Measurements from ENCODE around the gene TBRG4. TPM values are rescaled to one million over a fixed set of nuclear protein-coding genes. Genes with fewer than 3 reads are reported as not detected.

TBRG4 gene
- total RNA-seq, 1 donor from 2014 or later = 107 TPM

DNA sequence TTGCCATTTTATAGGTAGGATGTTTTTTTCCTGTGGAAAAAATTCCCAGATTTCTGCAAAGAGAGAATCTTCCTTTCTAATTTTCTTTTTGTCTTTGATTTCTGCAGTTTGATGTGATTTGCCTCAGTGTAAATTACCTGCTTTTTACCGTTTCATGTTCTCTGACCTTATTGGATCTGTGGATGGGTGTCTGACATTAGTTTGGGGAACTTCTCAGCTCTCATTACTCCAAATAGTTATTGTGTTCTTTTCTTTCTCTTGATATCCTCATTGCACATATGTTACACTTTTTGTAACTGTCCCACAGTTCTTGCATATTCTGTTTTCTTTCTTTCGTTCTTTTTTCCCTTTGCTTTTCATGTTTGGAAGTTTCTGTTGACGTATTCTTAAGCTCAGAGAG lies 51.2 kb downstream of the TBRG4 start:
- DNase-seq (ENCODE audit: low read depth) = no peak

DNA sequence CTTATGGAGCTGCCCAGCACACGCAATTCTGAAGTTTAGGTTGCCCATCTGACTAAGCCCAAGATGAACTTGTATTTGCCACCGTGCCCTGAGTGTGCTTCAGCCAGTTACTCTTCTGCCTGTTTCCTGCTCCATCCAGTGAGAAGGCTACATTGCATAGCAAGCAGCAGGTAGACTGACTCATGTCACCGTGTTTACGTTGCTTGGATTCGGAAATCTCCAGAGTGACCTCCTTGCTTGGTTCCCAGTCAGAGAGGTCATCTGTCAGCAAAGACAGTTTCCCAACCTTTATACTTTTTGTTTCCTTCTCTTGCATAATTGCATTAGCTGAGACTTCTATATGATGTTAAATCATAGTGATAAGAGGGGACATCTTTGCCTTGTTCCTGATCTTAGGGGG lies 53.6 kb downstream of the TBRG4 start:
- no peak for DNase-seq (ENCODE audit: low read depth)

DNA sequence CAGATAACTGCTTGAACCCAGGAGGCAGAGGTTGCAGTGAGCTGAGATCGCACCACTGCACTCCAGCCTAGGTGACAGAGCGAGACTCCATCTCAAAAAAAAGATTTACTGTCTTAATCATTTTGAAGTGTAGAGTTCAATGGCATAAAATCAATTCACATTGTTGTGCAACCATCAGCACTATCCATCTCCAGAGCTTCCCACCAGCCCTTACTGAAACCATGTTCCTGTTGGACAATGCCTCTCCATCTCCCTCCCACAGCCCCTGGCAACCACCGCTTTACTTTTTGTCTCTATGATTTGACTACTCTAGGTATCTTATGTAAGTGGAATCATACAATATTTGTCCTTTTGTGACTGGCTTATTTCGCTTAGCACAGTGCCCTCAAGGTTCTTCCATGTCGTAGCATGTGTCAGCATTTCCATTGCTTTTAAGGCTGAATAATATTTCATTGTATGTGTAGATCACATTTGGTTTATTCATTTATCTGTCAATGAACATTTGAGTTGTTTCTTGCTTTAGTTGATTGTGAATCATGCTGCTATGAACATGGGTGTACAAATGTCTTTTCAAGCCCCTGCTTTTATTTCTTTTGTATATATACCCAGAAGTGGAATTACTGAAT lies 55.8 kb downstream of the TBRG4 start:
- DNase-seq (ENCODE audit: low read depth) = no peak

DNA sequence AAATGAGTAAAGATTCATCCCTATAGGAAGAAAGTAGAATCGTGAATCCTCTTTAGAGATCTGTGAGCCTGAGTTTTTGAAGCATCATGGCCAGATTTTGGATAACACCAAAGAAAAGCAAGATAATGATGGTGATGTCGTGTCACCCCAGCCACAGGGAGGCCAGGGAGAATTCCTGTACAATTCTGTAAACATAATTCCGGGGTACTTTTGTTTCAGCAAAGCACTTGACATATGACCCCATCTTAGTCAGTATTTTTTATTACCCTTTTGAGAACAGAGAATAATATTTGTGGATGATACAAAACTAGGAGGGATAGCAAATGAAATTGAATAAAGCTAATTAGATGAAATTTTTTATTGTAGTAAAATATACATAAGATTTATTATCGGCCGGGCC lies 56.5 kb downstream of the TBRG4 start:
- no peak for DNase-seq (ENCODE audit: low read depth)

- DNase-seq (ENCODE audit: low read depth) = no peak
Measured at GRCh38 chr7:45054442-45054841, 57.1 kb downstream of the TBRG4 start.

GRCh38 chr7:45053941-45054340 lies 57.6 kb downstream of the TBRG4 start:
- no peak for DNase-seq (ENCODE audit: low read depth)

GRCh38 chr7:45053401-45053800 lies 58.1 kb downstream of the TBRG4 start:
- DNase-seq (ENCODE audit: low read depth) = no peak

GRCh38 chr7:45052011-45052410 lies 59.5 kb downstream of the TBRG4 start:
- DNase-seq (ENCODE audit: low read depth) = peak; percentile 92

DNA sequence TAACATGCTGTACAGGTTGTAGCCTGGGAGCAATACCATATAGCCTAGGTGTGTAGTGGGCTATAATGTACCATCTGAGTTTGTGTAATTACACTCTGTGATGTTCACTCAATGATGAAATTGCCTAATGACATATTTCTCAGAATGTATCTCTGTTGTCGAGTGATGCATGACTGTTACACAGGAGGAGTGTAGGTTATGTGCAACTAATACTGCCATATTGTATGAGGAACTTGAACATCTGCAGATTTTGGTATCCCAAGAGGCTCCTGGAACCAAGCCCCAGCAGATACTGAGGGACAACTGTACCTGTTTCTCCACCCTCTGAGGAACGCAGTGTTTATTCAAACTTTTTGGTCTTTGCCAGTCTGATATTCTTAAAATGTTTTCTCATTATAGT lies 61.3 kb downstream of the TBRG4 start:
- DNase-seq (ENCODE audit: low read depth) = no peak

Other genes starting within 250 kb of the TBRG4 start
- 66.2 and 101 TPM in 2 replicates for gene PURB, start 226.2 kb downstream of the TBRG4 start, total RNA-seq
- 0.35 and 0.83 TPM in 2 replicates for gene MYO1G, start 132.7 kb downstream of the TBRG4 start, total RNA-seq
- 95.6 and 113 TPM in 2 replicates for gene CCM2, start 111.5 kb downstream of the TBRG4 start, total RNA-seq
- 1.2 and 1.6 TPM in 2 replicates for gene NACAD, start 22.7 kb downstream of the TBRG4 start, total RNA-seq
- not detected in 2 replicates for gene RAMP3, start 46.1 kb upstream of the TBRG4 start, total RNA-seq

Measured in myocyte (in vitro differentiated cells).